Activated T-helper 1 cell treated with Interleukin-2 at 50 U/mL for 16 hours (primary cell): ENCODE measurements around the gene PRR5L.

ENCODE experiments used
- DNase-seq: peaks from one replicate; pipeline ENCODE4 v3.0.0-alpha.2; 2020; ENCODE audit warnings: low read depth

The PRR5L gene

DNA sequence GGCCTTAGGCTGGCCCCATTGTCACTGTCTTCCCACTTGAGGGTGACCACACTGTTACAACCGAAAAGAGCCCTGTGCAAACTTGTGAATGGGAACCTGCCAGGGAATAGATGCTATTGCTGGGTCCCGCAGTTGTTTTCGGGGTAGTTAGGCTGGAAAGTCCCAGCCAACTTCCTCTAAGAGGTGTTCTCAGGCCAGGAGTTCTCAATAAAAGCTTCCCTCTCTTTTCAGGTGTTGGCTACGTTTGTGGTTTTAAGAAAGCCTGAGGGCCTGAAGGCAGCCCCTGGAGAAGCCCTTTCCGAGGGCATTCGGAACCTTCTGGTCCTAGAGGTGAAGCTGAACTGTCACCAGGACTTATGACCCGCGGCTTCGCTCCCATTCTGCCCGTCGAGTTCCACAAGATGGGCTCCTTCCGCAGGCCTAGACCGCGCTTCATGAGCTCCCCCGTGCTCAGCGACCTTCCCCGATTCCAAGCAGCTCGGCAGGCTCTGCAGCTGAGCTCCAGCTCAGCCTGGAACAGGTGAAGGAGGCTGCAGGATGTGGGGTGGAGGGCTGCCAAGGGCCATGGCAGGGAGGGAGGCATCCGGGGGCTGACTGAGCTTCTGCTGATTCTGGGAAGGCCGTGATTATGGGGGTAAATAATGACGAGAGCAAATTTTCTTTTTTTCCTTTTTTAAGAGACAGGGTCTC lies 104.8 kb downstream of the PRR5L start:
- DNase-seq = no peak

DNA sequence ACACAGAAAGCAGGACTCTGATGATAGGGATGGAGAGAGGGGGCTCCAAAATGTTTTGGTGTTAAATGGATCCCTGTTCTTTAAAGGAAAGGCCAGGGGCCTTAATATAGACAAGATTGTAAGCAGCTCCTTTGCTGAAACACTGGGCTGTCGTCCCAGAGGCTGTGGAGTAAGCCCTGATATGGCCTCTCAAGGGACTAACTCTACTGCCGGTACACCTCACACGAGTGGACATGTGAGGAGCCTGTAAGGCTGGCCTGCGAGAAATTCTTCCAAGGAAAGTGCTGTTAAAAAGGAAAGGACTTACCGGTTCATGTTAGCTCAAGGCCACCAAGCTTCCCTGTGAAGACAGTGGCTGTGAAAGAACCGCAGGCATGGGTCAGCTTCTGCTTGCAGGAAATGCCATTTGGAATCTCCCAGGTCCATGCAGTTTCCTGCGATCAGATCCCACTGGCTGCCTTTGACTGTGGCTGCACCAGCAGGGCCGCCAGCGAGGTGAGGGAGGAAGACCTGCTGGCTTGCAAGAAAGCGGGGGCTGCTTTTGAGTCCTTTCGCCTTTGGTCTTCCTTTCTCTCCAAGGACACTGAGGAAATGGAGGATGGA lies 106.6 kb downstream of the PRR5L start:
- no peak for DNase-seq

DNA sequence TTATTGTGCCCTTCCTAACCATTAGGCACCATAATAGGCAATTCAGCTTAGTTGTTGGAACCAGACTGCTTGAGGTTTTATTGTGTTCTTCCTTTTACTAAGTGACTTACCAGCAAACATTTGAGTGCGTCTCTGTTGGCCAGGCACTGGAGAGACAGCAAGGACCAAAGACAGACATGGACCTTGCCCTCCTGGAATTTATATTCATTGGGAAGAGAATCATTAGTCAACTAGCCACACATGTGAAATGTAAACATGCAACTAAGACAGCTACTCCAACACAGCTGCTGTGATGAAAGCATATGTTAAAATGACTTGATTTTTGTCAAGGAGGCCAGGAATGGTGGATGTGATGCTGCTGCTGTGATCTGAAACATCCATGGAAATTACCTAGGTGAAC lies 107.6 kb downstream of the PRR5L start:
- no peak for DNase-seq

DNA sequence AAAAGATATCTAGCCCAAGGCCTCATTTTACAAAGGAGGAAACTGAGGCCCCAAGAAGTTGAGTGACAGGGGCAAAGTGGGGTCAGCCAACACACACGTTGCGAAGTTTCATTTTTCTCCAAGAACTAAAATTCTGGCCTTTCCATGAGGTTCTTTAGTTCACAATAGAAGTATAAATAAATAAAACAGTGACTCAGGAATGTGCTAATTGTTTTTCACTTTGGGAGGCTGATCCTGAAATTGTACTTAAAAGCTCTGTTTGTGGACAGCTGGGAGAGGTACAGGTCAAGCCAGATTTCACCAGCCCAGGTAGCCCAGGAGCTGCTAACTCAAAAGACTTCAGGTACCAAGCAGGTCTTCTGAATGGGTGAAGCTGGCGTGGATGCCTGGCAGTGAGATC lies 108.7 kb downstream of the PRR5L start:
- no peak for DNase-seq

DNA sequence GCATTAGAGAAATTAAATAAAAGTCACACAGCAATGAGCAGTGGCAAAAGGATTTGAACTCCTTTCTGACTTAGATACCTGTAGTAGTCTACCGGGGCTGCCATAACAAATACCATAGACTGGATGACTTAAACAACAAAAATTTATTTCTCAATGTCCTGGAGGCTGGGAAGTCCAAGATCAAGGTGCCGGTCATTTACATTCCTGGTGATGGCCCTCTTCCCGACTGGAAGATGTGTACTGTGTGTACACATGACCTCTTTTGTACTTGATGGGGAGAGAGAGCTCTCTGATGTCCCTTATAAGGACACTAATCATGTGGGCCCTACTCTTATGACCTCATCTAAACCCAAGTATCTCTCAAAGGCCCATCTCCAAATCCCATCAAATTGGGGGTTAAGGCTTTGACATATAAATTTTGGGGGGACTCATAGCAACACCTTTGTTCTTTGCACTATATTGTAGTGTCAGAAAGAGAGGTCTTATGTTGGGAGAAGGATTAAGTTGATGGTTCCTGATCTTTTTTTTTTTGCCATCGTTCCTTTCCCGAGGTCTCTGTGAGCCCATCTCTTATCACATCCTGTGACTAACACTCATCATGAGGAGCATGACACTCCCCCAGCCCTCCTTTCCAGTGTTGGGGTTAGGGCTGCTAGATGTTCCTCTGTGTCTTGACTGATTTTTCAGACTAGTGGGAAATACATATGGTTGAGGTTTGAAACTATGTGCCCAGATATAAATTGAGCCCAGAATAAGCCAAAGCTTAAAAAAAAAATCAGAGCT lies 109.7 kb downstream of the PRR5L start:
- DNase-seq = no peak

DNA sequence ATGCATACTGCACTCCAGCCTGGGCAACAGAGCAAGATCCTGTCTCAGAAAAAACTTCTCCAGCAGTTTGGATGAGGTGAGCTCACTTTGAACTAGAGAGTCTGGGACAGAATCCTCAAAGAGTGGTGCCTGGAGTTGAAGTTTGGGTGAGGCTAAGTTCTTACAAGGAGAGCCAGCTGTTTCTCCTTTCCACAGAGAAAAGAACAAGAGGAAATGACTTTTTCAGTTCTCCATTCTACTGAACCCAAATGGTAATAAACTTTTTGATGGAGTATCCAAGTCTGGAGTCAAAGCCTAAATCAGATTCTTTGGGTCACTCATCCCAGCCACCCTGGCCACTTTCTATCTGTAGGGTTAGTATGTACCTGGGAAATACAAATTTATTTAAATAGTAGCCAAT lies 111.3 kb downstream of the PRR5L start:
- DNase-seq = no peak

DNA sequence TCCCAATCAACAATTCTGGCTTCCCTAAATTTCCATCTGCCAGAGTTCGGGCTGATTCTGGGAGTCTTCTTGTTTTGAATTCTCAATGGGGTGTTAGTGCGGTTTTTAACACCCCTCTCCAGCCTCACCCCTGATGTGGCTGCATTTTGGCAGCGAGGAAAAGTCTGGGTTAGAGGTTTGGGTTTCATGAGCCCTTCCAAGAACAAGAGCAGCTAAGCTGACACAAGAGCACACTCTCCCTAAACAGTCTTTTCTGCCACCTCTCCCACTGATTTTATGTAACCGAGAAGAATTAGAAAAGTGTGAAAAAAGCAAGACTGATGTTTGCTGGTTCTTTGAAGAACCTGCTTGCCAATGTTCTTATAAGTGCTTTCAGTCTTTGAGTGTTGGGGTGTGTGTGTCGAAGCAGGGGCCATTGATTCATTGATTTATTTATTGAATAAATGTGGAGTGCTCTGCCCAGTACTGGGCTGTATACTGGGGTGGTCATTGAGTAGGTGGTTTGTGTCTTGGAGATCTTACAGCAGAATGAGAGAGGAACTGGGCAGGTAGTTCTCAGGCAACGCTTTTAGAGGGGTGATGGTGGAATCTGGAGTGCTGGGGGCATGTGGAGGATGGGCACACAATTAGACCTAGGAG lies 112.5 kb downstream of the PRR5L start:
- no peak for DNase-seq

DNA sequence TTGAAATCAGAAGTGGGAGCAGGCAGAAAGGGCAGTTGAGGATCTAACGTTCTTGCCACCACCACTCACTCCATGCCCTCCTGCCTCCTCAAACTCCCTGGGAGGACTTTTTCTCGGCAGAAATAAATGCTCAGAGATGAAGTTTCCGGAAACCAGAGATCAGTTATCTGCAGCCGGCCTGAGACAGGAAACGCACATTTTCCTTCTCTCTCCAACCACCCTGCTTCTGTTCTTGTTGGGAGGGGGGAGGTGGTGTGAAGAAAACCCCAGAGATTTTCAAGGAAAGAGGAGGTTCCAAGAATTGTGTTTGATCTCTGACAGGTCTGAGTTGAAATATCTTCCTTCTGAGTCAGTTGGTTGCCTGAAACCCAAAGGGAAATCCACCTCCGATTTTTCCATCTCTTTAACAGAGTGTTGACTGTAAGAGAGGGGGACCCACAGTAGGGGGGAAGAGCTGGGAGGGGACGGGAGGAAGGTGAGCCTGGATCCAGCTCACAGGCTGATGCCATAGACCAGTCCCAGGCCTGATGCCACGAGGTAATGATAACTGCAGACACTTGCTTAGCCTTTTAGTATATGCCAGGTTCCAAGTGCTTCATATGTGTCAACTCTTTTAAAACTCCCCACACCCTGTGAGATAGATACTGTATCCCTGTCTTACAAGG lies 113.2 kb downstream of the PRR5L start:
- DNase-seq = peak; percentile 13

DNA sequence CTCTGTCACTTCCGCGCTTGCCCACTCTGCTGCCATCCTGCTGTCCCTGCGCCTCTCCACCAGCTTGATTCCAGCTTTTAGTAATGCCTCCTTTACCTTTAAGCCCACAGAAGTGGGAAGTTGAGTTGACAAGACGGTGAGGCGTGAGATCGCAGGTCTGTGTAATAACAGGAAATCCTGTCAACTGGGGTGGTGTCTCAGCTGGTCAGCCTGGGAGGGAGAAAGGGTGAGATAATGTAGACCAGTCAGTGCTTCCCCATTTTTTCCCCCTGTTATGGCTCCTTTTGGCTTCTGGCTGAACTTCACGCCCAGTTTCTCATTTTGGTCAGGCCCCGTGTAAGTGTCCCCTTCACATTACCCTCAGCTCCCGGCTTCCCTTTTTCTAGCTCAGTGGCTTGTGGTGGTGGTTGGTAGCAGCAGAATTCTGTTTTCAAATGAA lies 115.1 kb downstream of the PRR5L start:
- no peak for DNase-seq

DNA sequence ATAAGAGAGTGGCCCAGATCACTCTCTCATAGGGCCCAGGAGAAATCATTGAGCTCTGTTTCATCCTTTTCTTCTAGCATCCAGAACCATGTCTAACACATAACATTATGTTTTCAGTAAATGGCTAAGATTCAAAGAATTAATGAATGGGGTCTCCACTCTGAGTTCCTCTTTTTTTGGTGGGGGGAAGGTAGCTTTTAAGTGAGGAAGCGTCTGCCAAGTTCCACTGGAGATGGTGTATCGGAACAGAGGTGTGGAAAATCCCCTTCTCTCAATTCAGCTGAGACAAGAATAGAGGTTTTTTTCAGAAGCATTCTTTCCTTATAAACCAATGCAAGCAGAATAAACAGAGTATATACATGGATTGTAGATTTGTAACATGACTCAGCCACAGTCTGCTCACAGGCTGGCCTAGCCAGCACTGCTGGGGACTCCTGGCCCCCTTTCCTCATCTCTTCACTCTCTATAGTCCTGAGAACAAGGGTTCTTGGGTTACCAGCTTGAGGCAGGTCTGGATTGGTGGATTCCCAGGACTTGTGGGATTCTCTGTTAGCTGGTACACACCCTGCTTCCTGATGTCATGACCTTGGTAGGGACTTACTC lies 116.8 kb downstream of the PRR5L start:
- DNase-seq = no peak

DNA sequence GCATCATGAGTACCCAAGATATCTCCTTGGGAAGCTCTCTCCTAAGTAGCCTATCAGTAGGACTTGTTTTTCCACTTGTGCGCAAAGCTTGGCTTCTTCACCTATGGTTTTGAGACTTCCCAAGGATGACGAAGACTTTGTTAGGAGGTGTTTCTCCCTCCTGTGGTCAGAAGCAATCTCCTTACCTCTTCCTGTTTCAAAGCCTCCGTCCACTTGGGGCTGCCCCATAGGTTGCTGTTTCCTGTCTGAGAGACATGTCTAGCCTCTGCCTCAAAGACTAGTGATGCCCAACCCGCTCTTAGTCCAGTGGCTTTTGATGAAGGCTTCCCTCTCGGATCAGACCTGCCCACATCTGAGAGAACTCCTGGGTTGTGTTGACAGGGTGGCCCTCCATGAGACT lies 121.1 kb downstream of the PRR5L start:
- DNase-seq = no peak

DNA sequence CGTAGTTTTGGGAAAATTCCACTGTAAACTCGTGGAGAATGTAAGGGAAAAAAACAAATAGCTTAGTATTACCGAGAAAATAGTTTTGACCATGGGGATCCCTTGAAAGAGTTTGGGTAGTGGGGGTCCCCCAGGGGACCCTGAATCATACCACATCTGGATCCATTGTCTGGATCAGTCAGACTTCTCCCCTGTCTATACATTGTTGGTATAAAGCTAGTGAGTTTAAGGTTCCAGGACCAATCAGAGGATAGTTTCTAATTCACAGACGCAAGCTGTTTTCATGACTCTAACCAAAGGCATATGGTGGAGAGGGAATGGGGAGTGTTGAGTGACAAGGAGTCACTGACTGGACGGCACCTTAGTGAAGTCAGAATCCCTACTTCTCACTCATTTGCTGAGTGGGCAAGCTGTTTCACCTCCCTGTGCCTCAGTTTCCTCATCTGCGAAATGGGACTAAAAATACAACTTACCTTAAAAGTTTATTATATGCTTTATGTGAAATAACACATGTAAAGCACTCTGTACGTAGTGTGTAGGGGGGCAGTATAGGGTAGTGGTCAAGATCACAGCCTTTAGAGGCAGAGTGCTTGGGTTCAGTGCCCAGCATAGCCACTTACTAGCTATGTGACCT lies 123.8 kb downstream of the PRR5L start:
- no peak for DNase-seq

DNA sequence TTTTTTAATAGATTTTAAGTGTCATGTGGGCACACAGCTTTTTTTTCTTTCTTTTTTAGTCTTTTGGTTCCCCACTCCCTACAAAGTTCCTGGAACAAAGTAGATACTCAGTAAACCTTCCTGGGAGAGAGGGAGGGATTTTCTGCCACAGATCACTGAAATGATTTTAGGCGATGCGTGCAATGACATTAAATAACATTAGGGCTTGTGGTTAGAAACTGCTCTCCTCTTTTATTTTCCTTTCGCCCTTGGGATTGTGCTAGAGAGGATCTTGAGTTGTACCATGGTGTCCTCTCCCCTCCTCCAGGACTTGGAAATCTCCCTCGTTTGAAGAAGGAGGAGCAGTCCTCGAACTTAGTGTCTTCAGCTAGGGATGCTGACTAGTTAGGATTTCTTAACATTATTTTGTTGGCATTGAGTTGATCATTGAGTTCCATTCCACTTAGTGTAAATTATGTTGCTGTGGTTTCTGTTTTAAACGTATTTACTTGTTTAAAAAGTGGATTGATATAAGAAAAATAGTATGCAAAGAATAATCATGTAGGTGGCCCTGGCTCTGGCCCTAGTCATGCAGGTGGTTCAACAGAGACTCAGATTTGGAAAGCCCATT lies 125.6 kb downstream of the PRR5L start:
- DNase-seq = no peak

DNA sequence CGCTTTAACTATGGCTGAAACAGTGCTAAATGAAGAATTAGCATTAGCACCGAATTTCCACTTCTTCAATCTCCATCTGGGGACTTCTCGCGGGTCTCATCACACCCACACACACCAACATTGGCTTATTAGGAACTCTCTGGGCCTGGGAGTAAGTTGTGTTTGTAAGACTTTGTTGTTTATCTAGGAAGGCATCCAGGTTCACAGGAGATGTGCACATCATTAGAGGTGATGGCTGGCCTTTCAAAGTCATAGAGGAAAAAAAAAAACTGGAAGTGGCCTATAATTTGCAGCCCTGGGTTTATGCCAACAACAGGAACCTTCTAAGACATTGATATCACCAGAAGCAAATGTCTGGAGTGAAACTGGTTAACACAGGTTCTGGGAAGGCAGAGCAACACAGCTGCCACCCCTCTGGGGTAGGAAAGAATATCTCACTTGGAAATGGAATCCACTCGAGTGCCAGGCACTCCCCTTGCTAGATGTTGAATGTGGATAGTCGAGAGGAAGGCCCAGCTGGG lies 129.5 kb downstream of the PRR5L start:
- no peak for DNase-seq

DNA sequence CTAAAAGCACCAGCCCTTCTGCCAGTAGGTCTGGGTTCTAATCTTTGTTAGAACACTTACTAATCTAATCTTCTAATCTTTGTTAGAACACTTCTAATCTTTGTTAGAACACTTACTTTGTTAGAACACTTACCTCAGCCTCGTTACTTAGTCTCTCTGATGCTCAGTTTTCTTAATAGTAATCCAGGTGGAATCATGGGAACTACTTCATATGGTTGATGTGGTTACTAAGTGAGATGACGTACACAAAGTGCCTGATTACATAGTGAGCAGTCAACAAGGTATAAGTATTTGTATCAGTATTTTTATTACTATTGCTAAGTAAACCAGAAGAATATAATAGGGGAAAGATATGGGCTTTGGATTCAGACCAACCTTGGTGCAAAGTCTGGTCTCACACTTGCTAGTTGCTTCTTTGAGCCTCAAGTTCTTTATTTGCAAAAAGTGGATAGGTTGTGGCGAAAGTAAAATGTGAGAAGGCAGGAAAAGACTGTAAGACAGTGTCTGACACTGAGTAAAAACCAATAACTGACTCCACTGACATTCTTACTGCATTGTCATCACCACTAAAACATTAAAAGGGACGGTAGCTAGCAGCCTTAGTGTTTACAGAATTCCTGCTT lies 130.2 kb downstream of the PRR5L start:
- no peak for DNase-seq

DNA sequence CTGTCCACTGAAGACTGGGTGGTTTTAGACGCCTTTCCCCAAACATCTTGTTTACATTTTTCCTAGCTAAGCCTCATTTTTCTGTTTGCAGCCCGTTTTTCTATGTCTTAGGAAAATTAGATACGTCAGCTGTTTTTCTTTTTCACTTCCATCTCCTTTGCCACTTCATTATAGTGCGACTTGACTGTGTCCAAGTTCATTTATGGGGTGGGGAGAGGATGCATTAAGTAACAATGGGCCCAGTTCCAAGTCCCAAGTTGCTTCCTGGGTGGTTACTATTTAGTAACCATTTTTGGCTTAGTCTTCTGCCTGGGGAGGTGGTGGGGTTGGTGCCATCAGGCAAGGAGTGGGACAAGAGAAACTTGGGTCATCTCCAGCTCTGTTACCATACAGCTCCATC lies 131.0 kb downstream of the PRR5L start:
- DNase-seq = no peak

DNA sequence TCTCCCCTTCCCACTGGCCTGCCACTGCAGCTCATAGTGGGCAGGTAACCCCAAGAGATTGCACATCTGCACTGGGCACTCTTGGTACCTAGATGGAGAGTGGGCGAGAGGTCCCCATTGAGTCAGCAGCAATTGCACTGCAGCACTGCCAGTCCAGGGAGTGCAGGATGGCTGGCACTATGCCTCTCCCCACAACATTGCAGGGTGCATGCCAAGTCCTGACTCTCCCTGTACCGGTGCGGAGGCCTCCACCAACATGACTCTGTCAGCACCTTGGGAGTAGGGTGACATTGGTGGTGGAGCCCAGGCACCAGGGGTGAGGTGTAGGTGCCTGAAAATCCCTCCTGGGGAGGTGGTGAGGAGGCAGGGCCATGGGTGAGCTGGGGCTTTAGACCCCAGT lies 131.8 kb downstream of the PRR5L start:
- no peak for DNase-seq

DNA sequence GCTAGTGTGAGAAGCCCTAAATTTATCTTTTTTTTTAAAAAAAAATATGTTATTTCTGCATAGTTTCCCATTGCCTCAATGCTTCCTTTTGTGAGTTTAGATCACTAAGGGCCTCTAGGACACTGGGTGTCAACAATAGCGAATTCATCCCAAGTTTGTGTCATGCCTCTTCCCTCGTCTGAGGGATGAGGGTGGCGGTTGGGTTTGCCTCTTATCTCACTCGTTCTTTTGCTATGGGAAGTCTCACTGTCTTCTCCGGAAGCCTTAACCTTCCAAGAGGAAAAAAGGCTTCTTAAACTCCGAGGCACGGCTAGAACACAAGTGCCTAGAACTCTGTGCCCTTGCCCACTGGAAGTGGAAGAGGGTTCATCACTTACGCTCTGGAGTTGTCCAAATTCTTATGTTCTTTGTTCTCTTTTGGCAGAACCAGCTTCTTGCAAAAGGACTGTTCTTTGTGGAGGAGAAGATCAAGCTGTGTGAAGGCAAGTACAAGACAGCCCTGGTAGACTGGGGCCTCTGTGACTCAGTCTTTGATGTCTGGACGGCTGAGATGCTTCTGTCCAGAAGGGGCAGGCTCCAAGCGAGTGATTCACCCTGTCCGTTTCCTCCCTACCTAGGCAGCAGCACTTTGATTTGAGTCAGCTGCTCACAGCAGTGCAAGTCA lies 135.5 kb downstream of the PRR5L start:
- no peak for DNase-seq

DNA sequence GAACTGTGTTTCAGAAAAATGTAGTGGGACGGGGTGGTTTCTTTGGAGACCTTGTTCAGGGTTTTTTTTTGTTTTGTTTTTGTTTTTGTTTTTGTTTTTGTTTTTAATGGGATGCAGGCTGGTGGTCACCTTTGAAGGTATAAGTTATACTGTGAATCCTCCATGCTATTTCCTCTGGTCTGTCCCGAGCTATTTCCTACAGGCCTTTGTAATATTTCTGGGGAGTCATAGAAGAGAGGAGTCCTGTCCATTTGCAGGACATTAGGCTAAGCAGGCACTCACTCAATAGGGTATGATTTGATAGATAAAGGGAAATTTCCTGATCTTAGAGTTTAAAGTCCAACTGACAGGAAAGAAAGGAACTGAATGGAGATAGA lies 136.0 kb downstream of the PRR5L start:
- no peak for DNase-seq

DNA sequence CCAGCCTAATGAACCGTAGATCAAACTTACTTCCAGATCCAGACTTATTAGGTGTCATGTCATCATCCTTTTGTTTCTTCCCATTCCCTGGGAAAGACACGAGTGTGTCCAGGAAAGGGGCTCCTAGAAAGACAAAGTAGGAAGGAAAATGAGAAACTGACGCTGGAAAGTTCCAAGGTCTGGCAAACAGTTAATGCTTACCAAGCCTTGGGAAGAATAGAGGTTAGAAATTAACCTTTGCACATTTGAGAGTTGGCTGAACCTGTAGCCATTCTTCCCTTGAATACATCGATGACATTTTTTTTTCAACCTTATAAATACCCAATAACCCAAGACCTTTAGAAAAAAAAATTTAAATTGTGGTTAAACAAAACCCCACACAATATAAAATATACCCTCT lies 136.7 kb downstream of the PRR5L start:
- DNase-seq = no peak
